HCT116 (cell line): ENCODE data around the gene ARL4C. TPM values are rescaled to one million over a fixed set of nuclear protein-coding genes. Genes with fewer than 3 reads are reported as not detected.

Experiments
- ATAC-seq: fragments of 200-7000 bp; cut with Tn5 transposase; 2 replicates; pipeline ENCODE4 v1.9.1; 2020; ENCODE audit warnings: mild to moderate bottlenecking, moderate library complexity
- BruUV-seq: library from RNA; stranded (reverse); fragments of 400-500 nt; replicated peaks from 2 replicates; lab custom pipeline; 2021; lab: Mats Ljungman, UMichigan
- CTCF ChIA-PET: fragments of 300-600 bp; sonication (Branson Sonifier 250); formaldehyde crosslinking; loops from one replicate; lab custom pipeline; 2021; ENCODE audit warnings: antibody characterized with exemption; lab: Charles Lee
- POLR2A ChIA-PET: fragments of 300-600, 350-600 bp; sonication (Branson Sonifier 250); formaldehyde crosslinking; loops from one replicate; lab custom pipeline; 2021; ENCODE audit warnings: antibody characterized with exemption; lab: Charles Lee
- RAD21 ChIA-PET, 2 experiments: fragments of 300-600 bp; sonication (Branson Sonifier 250); formaldehyde crosslinking; loops; one replicate each; lab custom pipeline; 2023; ENCODE audit warnings: low total read pairs in 2 of 2; ENCODE audit not compliant: uncharacterized antibody in 2 of 2, unreplicated experiment in 2 of 2, low non-redundant PET in 1 of 2; lab: Charles Lee
- DNase-seq: peaks from one replicate; pipeline ENCODE4 v3.0.0-alpha.2; 2010; ENCODE audit warnings: low read depth, low spot score
- H2AFZ ChIP-seq: fragments of 200-600 bp; shearing (Covaris generic), sonication (generic); 2 replicates; pipeline ENCODE4 v1.6.1; 2017; ENCODE audit warnings: low read depth, mixed run types, mixed read lengths, antibody characterized with exemption, low read length; ENCODE audit not compliant: poor library complexity, severe bottlenecking
- H3K27ac ChIP-seq: 2 replicates; pipeline ENCODE4 v1.5.1; 2012; ENCODE audit warnings: low read depth, low read length
- H3K27me3 ChIP-seq: fragments of 200-600 bp; sonication (generic); 2 replicates; pipeline ENCODE4 v1.6.1; 2016; ENCODE audit warnings: mixed run types, low read length, mixed read lengths; ENCODE audit not compliant: insufficient read depth
- H3K36me3 ChIP-seq, 2 experiments: fragments of 200-500 bp in 1 of 2; fragments of 200-600 bp in 1 of 2; sonication (Bioruptor generic) in 1 of 2; sonication (generic) in 1 of 2; 2 replicates each; pipeline versions ENCODE4 v1.5.1 to v1.6.1; 2014 to 2016; ENCODE audit warnings: low read length in 2 of 2, inconsistent platforms in 1 of 2, mixed read lengths in 1 of 2, mixed run types in 1 of 2; ENCODE audit not compliant: insufficient read depth in 2 of 2, control insufficient read depth in 1 of 2
- H3K4me1 ChIP-seq, 2 experiments: fragments of 200-600 bp in 1 of 2; sonication (generic) in 1 of 2; 2 replicates each; pipeline versions ENCODE4 v1.5.1 to v1.6.1; 2012 to 2017; ENCODE audit warnings: low read length in 2 of 2, inconsistent platforms in 1 of 2, mild to moderate bottlenecking in 1 of 2, mixed read lengths in 1 of 2, mixed run types in 1 of 2, moderate library complexity in 1 of 2; ENCODE audit not compliant: insufficient read depth in 2 of 2, control insufficient read depth in 1 of 2
- H3K4me2 ChIP-seq: fragments of 200-600 bp; sonication (generic); 2 replicates; pipeline ENCODE4 v1.6.1; 2017; ENCODE audit warnings: mixed run types, low read length, mixed read lengths
- H3K4me3 ChIP-seq, 2 experiments: fragments of 200-600 bp in 1 of 2; sonication (generic) in 1 of 2; replicated peaks in 1 of 2; 2 replicates each; pipeline ENCODE4 v1.5.1; 2011 to 2016; ENCODE audit warnings: low read length in 2 of 2, control low read depth in 1 of 2, low read depth in 1 of 2, mild to moderate bottlenecking in 1 of 2, mixed read lengths in 1 of 2, mixed run types in 1 of 2
- H3K79me2 ChIP-seq: fragments of 200-600 bp; sonication (generic); 2 replicates; pipeline ENCODE4 v1.6.1; 2017; ENCODE audit warnings: mild to moderate bottlenecking, mixed run types, low read length, moderate library complexity, mixed read lengths; ENCODE audit not compliant: insufficient read depth
- H3K9ac ChIP-seq: fragments of 200-600 bp; sonication (generic); 2 replicates; pipeline ENCODE4 v1.6.1; 2016; ENCODE audit warnings: low read length, mixed read lengths
- H3K9me2 ChIP-seq: fragments of 200-600 bp; sonication (generic), shearing (Covaris generic); 2 replicates; pipeline ENCODE4 v1.6.1; 2017; ENCODE audit warnings: mixed run types, mild to moderate bottlenecking, moderate library complexity; ENCODE audit not compliant: insufficient read depth
- H3K9me3 ChIP-seq, 2 experiments: fragments of 200-500 bp in 1 of 2; fragments of 200-600 bp in 1 of 2; sonication (Bioruptor generic) in 1 of 2; sonication (generic) in 1 of 2; 2 replicates each; pipeline ENCODE4 v1.6.1; 2014 to 2017; ENCODE audit warnings: low read length in 2 of 2, mixed read lengths in 2 of 2, inconsistent platforms in 1 of 2, low read depth in 1 of 2, mild to moderate bottlenecking in 1 of 2, mixed run types in 1 of 2, moderate library complexity in 1 of 2; ENCODE audit not compliant: control insufficient read depth in 1 of 2, insufficient read depth in 1 of 2
- H4K20me1 ChIP-seq: fragments of 200-600 bp; sonication (generic), shearing (Covaris generic); 2 replicates; pipeline ENCODE4 v1.6.1; 2017; ENCODE audit warnings: mixed run types, mild to moderate bottlenecking, moderate library complexity; ENCODE audit not compliant: insufficient read depth
- CBX3 ChIP-seq: IDR thresholded peaks from 2 replicates; pipeline ENCODE4 v1.6.1; 2012; ENCODE audit warnings: low read depth
- EZH2 ChIP-seq: fragments of 200-600 bp; sonication (generic); IDR thresholded peaks from 2 replicates; pipeline ENCODE4 v1.6.1; 2017; ENCODE audit warnings: antibody characterized with exemption, mixed run types
- EZH2phosphoT487 ChIP-seq: fragments of 200-600 bp; IDR thresholded peaks from 2 replicates; pipeline ENCODE4 v1.6.1; 2018; ENCODE audit warnings: antibody characterized with exemption, borderline replicate concordance
- MAX ChIP-seq: IDR thresholded peaks from 2 replicates; pipeline ENCODE4 v1.6.1; 2012
- POLR2A ChIP-seq: IDR thresholded peaks from 2 replicates; pipeline ENCODE4 v1.7.0; 2011; ENCODE audit warnings: borderline replicate concordance; ENCODE audit not compliant: insufficient read depth, insufficient read length; ENCODE audit errors: extremely low read depth
- ZBTB33 ChIP-seq: IDR thresholded peaks from 2 replicates; pipeline ENCODE4 v1.6.1; 2011; ENCODE audit warnings: mild to moderate bottlenecking, low read length, moderate library complexity; ENCODE audit not compliant: insufficient replicate concordance; ENCODE audit errors: extremely low read depth
- intact Hi-C: fragments of 100-400 bp; cut with micrococcal nuclease; formaldehyde crosslinking; loops from 2 replicates; pipeline ENCODE4 v1.10.0; 2022
- total RNA-seq: library from RNA; stranded (reverse); gene quantifications from one replicate; pipeline ENCODE4 v1.2.1, GENCODE V29; 2021; ENCODE audit not compliant: unreplicated experiment

Gene ARL4C
- total RNA-seq, 1 experiment from 2014 or later: 4.1 TPM

DNA sequence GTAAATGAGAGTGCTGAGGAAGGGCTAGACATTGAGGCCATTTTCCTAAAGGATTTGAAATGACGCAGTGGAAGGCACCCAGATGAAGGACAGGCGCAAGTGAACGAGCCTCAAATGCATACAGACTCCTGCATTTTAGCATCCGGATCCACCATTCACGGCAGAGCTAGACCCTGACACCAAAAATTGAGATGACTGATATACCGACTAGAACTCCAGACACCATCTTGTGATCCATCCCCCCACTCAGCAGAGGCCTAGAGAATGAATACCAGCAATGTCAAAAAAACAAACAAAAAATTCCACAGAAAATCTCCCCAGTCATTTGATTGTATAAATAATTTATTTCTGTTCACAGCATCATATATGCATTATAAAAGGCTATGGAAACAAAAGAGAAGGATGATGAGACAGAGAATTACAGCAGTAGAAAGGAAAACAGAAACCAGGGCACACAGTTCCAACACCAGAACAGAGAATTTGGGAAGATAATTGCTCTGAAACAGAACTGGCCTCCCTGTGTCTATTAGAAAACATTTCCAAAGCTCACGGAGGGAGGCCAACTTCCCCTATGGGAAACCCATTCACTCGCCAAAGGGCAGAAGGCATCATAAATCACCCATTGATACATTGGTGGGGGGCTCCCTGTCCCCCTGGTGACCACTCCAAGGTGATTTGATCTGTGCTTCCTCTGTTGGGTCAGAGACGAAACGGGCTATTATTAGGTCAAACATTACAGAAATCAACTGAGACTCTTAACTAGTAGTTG is 4.0 kb downstream of the ARL4C start:
- TF ChIP-seq ZBTB33 (no peak), CBX3 (no peak)
- no peak overlapping the region for H2AFZ ChIP-seq
- RAD21 ChIA-PET: no interaction called here
- ATAC-seq: no peak
- H3K4me2 ChIP-seq: no peak overlapping the region
- H3K4me1 ChIP-seq: peaks cover 5 to 13% of the 10 kb centered on the region in 2 experiments; a peak in 3 of 4 replicates
- POLR2A ChIA-PET: no interaction called here
- H3K9me2 ChIP-seq: no peaks in the 10 kb centered on the region
- H3K27ac ChIP-seq: no peak overlapping the region
- intact Hi-C loops: no loop called here
- no peaks in the 10 kb centered on the region for H4K20me1 ChIP-seq
- no TSS peak for BruUV-seq
- no peak overlapping the region for H3K9ac ChIP-seq
- CTCF ChIA-PET: no interaction called here
- no peaks in the 10 kb centered on the region for H3K36me3 ChIP-seq
- no peak for DNase-seq
- H3K9me3 ChIP-seq: no peaks in the 10 kb centered on the region
- no peaks in the 10 kb centered on the region for H3K27me3 ChIP-seq
- H3K4me3 ChIP-seq: no peak overlapping the region
- no peaks in the 10 kb centered on the region for H3K79me2 ChIP-seq

DNA sequence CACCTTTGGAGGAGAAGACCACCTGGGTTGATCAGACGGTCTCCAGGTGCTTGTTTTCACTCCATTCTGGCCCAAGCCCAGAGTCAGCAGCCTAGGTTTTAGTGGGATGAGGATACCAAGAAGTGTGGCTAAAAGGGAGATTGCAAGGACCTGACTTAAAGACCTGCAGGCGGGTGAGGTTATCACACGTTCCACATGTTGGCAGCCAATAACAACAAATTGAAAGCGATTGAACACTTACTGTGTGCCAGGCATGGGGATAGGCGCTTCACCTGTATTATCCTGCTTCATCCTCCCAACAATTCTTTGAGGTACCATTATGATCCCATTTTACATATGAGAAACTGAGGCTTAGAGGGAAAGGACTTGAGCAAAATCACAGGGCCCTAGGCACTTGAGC is 5.0 kb downstream of the ARL4C start:
- Histone ChIP-seq H3K4me3 (no peak overlapping the region), H2AFZ (no peak overlapping the region), H3K9me3 (no peaks in the 10 kb centered on the region), H3K4me2 (no peak overlapping the region), H3K27me3 (no peaks in the 10 kb centered on the region), H3K4me1 (peaks cover 5 to 10% of the 10 kb centered on the region in 2 experiments; a peak in 3 of 4 replicates), H3K36me3 (no peaks in the 10 kb centered on the region), H3K9me2 (no peaks in the 10 kb centered on the region), H3K79me2 (no peaks in the 10 kb centered on the region), H3K27ac (no peak overlapping the region), H3K9ac (no peak overlapping the region), H4K20me1 (no peaks in the 10 kb centered on the region)
- TF ChIP-seq POLR2A: no peak
- no peak for TF ChIP-seq CBX3
- TF ChIP-seq EZH2phosphoT487: no peak
- TF ChIP-seq MAX: no peak
- no peak for TF ChIP-seq EZH2
- ChIA-PET RAD21 (no interaction called here), POLR2A (no interaction called here), CTCF (no interaction called here)
- DNase-seq (no peak), ATAC-seq (no peak)
- no TSS peak for BruUV-seq
- intact Hi-C loops: no loop called here
